HUES6 (cell line): ENCODE data around the gene FBXW10B.
"Not testable (repeated sequence)": the region's sequence is repeated elsewhere in the genome, so short reads cannot be mapped to it uniquely, and the experiment has no call there.

Source experiments
- H3K27ac ChIP-seq: 2 replicates; pipeline ENCODE4 v1.7.0; 2013; ENCODE audit warnings: low read depth, mild to moderate bottlenecking, low read length, inconsistent platforms
- H3K27me3 ChIP-seq: 2 replicates; pipeline ENCODE4 v1.6.1; 2013; ENCODE audit warnings: low read length; ENCODE audit not compliant: control insufficient read depth, insufficient read depth
- H3K36me3 ChIP-seq: 2 replicates; pipeline ENCODE4 v1.6.1; 2013; ENCODE audit warnings: low read length; ENCODE audit not compliant: control insufficient read depth, insufficient read depth
- H3K4me1 ChIP-seq: 2 replicates; pipeline ENCODE4 v1.6.1; 2013; ENCODE audit warnings: low read length; ENCODE audit not compliant: control insufficient read depth, insufficient read depth
- H3K4me3 ChIP-seq: 2 replicates; pipeline ENCODE4 v1.5.1; 2013; ENCODE audit warnings: low read depth, low read length
- H3K9ac ChIP-seq: one replicate; pipeline ENCODE4 v1.6.1; 2013; ENCODE audit warnings: mild to moderate bottlenecking, low read length
- H3K9me3 ChIP-seq: 2 replicates; pipeline ENCODE4 v1.6.1; 2013; ENCODE audit warnings: low read depth, low read length; ENCODE audit not compliant: control insufficient read depth, insufficient read depth

FBXW10B gene

GRCh38 chr17:15588017-15588416 is 31.5 kb downstream of the FBXW10B start:
- H3K27me3 ChIP-seq, H3K9me3 ChIP-seq, H3K4me1 ChIP-seq, H3K36me3 ChIP-seq, H3K4me3 ChIP-seq, H3K27ac ChIP-seq, H3K9ac ChIP-seq: not testable (repeated sequence)

GRCh38 chr17:15583313-15583712 is 36.2 kb downstream of the FBXW10B start:
- H3K36me3 ChIP-seq, H3K4me1 ChIP-seq, H3K9me3 ChIP-seq, H3K27me3 ChIP-seq, H3K27ac ChIP-seq, H3K4me3 ChIP-seq, H3K9ac ChIP-seq: not testable (repeated sequence)

GRCh38 chr17:15581462-15581861 is 38.0 kb downstream of the FBXW10B start:
- H3K36me3 ChIP-seq, H3K4me1 ChIP-seq, H3K9me3 ChIP-seq, H3K27ac ChIP-seq, H3K9ac ChIP-seq, H3K4me3 ChIP-seq, H3K27me3 ChIP-seq: not testable (repeated sequence)

GRCh38 chr17:15576848-15577247 is 42.7 kb downstream of the FBXW10B start:
- H3K27me3 ChIP-seq, H3K4me1 ChIP-seq, H3K27ac ChIP-seq, H3K4me3 ChIP-seq, H3K9ac ChIP-seq, H3K9me3 ChIP-seq, H3K36me3 ChIP-seq: not testable (repeated sequence)

GRCh38 chr17:15574660-15575059 is 44.8 kb downstream of the FBXW10B start:
- not testable (repeated sequence) for H3K4me3 ChIP-seq, H3K9ac ChIP-seq, H3K27ac ChIP-seq, H3K4me1 ChIP-seq, H3K9me3 ChIP-seq, H3K36me3 ChIP-seq, H3K27me3 ChIP-seq

GRCh38 chr17:15573870-15574269 is 45.6 kb downstream of the FBXW10B start:
- H3K9me3 ChIP-seq, H3K27ac ChIP-seq, H3K4me3 ChIP-seq: not testable (repeated sequence)

More at GRCh38 chr17:15573870-15574269, 45.6 kb downstream of the FBXW10B start:
- not testable (repeated sequence) for H3K4me1 ChIP-seq, H3K27me3 ChIP-seq, H3K9ac ChIP-seq, H3K36me3 ChIP-seq
